ENCODE measurements around the gene TTC27.
"Not testable (repeated sequence)": the region's sequence is repeated elsewhere in the genome, so short reads cannot be mapped to it uniquely, and the experiment has no call there.

Gene TTC27

DNA sequence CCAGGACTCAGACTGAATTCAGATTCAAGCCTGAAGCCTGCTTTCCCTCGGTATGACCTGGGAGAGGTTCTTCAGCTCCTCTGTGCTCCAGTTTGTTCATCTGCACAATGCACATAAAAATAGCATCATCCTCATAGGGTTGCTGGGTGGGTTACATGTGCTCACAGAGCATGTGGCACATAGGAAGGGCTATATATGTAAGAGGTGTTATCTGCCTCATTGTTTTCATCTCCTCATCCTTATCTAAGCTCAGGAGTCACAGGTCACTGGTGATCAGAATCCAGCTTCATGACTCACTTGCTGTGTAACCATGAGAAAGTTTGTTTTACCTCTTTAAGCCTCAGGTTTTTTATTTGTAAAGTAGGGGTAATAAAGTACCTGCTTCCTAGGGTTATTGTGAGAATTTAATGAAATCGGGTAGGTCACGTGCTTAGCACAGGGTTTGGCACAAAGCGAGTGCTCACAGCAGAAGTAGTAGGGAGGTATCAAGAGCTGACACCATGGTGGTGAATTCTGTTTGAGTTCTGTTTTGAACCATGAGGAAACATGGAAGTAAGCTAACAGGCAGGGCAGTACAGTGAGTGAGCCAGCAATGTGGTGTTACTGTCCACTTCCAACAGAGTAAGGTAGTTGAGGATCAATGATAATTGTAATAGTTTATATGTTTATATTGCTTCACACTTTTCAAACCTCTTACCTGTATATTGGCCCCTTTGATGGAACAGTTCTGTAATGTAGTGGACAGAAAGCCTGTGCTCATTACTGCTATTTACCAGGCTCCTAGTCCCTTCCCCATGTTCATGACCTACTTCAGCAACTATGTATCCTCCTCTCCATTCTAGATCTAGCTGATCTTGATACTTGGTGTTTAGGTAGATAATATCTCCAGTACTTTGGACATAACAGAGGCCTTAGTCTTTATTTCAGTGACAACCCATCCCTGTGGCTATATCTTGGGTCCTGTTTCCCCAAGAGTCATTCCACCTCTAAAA is 177.6 kb downstream of the TTC27 start:
- DNase-seq, result no peak

DNA sequence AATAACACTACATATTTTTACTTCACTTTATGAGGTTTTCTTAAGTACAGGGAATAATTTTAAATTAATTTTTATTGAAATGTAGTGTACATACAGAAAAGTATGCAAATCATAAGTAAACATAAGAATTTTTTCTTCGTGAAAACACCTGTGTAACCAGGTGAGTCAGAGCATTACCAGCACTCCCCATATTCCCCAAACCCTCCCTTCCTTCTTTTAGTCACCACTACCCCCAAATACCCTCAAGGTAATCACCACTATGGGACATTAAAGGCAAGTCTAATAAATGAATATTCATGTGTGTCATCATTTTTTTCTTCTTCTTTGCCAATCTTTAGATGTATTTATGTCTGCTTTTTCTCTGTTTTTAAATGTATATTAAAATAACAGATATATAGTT is 179.0 kb downstream of the TTC27 start:
- no peak for DNase-seq

DNA sequence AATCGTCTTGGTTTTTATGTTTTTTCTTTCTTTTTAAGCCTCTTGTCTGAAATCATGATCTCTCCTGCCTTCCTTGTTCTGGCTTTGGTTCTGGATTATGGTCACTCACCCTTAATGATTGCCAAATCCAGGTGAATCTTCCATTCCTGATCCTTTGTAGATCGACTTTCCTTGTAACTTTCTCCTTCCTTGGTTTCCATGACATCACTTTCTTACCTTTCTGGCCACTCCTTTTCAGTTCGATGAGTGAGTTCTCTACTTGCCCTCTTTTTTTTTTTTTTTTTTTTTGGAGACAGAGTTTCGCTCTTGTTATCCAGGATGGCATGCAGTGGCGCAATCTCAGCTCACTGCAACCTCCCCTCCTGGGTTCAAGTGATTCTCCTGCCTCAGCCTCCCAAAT is 179.8 kb downstream of the TTC27 start:
- DNase-seq, result no peak

DNA sequence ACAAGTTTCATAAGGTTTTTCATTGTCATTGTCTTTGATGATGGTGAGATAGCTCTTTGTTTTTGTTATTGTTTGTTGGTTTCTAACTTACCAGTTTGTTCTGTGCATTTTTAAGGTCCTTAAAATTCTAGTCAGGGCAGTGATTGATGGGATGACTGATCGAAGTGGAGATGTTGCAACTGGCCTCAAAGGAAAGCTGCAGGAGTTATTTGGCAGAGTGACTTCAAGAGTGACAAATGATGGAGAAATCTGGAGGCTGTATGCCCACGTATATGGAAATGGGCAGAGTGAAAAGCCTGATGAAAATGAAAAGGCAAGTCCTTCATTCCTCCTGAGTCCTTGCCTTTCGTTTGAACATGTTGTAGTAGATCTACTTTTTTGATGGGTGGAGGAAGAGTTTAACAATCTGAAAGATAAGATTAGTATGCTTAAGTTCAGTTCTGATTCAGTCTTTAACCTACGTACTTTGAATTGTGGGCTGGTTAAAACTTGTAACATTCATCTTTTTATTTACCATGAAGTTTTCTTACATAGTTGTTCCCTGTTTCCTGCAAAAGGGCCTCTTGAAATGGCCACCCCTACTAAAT is 183.2 kb downstream of the TTC27 start:
- no peak for DNase-seq

DNA sequence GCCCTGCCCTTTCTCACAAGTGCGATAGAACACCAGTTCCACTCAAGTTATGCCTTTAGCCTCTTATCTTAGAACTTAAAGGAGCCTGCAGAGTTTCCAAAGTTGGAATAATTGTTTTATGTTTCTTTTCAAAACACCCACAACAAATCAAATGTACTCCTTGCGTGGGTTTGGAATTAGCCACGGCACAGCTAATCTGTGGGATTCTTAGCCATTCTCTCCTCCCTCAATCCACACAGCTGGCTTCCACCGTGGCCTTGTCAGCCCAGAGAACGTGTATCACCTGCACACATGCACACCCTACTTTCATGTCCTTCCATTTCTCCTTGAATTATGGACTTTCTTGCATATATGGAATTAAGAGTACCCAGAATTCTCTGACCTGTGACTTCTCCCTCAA is 183.8 kb downstream of the TTC27 start:
- no peak for DNase-seq

DNA sequence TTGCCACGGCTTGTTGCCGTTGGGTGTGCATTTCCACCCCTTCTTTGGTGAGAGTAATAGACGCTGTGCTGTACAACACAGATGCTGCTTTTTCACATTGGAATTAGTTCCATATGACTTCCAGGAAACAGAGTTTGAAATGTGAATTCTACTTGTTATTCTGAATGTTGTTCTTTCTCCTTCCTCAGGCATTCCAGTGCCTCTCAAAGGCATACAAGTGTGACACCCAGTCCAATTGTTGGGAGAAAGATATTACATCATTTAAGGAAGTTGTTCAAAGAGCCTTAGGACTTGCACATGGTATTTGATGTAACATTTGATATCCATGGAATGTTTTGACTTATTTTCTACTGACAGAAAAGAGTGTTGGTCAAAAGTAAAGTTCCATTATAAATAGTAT is 184.5 kb downstream of the TTC27 start:
- no peak for DNase-seq

DNA sequence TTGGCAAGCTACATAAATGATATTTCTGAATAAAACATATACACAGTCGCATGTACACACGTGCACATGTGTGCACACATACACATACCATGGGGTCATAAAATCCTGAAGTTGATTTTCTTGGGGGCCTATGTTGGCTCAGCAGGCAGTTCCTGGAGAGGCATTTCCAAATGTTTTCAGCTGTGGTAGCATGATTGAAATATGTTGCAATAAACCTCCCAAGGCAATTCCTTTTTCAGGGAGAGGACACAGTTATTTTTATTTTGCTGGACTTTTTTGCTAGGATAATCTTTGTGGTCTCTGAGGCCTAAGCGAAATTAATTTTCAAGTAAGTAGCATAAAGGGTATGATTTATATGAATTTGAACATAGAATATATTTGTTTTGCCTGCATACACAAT is 192.2 kb downstream of the TTC27 start:
- no peak for DNase-seq

DNA sequence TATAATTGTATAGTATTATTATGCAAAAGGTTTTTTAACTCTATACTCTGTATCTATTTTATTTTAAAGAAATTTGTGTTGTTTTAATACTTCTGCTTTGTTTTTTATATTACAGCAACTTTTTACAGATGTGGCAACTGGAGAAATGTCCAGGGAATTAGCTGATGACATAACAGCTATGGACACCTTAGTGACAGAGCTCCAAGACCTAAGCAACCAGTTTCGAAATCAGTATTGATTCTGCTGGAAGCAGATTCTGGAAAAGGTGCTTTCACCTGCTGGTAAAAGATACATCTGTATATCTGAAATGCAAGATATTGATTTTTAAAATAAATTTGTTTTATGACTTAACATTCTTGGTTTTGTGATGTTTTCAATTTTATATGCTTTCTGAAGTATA is 192.9 kb downstream of the TTC27 start:
- DNase-seq, result no peak

DNA sequence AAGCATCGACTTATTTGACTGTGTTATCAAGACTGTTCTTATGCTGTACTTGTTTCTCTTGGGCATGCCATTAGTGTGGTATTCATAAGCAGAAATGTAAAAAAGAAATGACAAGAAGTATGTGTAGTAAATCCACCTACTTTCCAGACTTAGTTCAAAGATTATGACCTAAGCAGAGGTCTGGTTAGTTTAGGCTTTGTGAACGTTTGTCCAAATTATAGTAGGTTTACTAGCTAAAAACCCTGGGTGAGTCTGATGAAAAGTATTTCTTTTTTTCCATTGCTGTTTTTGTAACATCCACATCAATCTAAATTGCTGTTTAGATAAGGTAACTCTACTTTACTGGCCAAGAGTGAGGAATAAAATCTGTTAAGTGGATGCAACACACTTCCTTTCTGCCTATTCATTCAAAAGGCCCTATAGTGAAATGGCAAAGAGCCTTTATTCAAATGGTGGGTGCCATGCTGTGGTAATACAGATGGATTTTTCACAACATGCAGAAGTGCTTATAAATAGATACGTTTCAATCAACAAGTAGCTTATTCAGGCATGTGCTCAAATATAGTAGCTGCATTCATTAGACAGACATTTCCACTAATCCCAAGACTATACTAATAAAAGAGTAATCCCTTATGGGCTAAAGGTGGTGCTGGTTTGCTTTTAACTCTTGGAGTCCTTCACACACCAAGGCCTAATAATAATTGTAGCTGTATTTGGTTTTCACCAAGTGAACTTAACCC is 196.4 kb downstream of the TTC27 start:
- DNase-seq, result no peak

DNA sequence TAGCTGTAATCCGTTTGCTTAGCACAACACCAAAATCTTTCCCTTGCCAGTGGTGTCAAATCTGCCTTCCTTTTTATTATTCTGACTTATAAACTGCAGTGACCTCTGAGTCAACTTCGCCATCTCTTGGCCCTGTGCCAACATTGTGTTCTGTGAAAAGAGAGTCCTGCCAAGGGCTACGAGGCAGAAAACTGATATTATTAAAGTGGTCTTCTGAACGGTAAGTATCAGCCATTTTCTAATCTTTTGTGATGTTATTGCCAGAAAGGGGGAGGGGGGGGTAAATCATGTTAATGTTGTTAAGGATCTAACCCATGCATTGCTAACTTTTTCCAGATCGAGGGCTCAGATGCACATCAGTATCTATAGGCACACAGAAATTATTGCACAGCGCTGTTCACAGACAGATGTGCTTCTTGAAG is 197.5 kb downstream of the TTC27 start:
- peak in 37 of 56 donors; percentile 0 to 73 (median 21) for DNase-seq

DNA sequence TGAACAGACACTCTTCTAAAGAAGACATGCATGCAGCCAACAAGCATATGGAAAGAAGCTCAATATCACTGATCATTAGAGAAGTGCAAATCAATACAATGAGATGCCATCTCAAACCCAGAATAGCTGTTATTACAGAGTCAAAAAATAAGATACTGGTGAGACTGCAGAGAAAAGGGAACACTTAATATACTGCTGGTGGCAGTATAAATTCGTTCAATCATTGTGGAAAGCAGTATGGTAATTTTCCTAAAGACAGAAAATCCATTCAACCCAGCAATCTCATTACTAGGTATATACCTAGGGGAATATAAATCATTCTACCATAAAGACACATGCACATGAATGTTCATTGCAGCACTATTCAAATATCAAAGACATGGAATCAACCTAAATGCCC is 202.3 kb downstream of the TTC27 start:
- no peak for DNase-seq

DNA sequence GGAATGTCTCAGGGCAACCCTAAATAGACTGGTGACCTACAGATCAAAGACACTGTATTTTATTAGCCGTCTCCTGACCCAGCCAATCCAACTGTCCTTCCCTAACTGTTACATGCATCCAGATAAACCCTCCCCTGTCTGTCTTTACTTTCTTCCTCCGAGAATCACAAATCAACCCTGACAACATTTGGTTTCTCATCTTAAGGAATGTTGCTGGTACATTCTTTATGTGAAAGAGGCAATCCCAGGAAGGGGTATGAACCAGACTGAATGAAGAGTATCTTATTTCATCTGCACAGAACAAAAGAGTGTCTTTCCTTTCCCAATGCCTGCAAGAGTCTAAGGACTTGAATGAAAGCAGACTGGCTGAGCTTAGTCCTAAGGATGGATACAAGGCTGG is 205.0 kb downstream of the TTC27 start:
- DNase-seq, result no peak

DNA sequence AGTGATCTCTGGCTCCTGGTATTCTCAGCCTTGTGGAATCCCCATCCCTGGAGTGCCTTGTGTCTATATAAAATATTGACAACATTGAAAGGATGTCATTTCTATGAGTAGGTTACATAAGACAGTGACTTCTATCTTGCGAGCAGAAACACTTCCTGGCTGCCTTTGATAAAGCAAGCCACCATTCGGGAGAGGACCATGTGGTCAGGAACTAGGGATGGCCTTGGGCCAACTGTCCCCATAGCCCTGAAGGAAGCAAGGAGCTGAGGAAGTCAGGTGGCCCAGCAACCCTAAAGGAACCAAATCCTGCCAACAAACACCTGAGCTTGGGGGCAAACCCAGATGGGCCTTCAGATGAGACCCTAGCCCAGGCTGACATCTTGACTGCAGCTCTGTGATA is 205.9 kb downstream of the TTC27 start:
- DNase-seq, result no peak

DNA sequence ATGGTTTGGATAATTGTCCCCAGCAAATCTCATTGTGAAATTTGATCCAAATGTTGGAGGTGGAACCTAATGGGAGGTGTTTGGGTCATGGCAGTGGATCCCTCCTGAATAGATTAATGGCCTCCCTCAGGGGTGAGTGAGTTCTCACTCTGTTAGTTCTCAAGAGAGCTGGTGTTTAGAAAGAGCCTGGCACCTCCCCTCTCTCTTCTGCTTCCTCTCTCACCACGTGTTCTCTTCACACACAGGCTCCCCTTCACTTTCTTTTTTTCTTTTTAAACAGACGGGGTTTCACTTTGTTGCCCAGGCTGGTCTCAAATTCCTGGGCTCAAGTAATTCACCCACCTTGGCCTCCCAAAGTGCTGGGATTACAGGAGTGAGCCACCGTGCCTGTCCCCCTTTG is 207.3 kb downstream of the TTC27 start:
- DNase-seq, result no peak

DNA sequence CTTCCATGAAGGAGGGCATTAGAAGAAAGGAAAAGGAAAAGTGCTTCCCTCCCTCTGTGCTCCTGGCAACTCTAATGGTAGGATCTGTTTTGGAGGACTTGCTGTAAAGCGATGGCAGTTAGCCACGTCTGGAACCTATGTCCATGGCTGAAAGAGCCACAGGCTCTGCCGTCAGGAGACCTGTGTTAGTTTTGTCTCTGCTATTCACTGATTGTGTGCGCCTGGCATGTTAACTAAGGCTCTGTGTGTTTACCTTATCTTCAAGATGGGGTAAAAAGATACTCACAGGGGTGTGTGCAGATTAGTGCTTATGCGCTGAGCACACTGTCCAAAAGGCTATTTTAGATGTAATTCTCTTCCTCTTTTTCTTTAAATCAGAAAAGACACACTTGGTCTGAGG is 209.1 kb downstream of the TTC27 start:
- no peak for DNase-seq

DNA sequence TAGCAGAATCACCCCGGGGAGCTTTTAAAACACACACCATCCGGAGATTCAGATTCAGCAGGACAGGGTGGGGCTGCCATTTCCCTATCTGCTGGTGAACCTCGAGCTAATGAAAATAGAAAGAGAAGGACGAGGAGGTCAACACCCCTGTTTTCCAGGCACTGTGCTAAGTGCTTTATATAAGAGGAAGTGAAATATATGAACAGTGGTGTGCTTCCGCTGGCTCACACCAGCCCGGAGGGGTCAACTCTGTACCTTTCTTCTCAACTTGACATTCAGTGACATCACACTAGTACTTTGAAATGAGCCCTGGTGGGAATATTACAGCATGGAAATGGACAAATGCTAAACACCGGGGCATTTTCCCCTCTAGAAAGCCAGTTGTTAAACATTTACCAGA is 210.6 kb downstream of the TTC27 start:
- DNase-seq, result no peak

DNA sequence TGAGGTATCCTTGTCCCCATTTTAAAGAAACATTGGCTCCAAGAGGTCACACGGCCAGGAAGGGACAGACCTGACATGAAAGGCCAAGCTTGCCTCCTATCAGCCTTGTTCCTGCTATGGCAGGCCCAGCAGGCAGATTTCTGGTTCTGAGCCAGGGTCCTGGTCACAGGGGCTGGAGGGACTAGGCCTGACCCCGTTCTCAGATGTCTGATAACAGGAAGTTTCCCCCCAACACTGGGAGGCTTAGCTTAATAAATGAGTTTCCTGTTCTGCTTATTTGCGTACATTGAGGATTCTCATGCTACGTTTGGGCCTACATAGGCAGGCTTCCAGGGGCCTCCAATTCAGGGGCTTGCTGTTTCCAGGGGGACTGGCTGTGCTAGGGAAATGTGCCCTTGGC is 211.1 kb downstream of the TTC27 start:
- DNase-seq, result no peak

DNA sequence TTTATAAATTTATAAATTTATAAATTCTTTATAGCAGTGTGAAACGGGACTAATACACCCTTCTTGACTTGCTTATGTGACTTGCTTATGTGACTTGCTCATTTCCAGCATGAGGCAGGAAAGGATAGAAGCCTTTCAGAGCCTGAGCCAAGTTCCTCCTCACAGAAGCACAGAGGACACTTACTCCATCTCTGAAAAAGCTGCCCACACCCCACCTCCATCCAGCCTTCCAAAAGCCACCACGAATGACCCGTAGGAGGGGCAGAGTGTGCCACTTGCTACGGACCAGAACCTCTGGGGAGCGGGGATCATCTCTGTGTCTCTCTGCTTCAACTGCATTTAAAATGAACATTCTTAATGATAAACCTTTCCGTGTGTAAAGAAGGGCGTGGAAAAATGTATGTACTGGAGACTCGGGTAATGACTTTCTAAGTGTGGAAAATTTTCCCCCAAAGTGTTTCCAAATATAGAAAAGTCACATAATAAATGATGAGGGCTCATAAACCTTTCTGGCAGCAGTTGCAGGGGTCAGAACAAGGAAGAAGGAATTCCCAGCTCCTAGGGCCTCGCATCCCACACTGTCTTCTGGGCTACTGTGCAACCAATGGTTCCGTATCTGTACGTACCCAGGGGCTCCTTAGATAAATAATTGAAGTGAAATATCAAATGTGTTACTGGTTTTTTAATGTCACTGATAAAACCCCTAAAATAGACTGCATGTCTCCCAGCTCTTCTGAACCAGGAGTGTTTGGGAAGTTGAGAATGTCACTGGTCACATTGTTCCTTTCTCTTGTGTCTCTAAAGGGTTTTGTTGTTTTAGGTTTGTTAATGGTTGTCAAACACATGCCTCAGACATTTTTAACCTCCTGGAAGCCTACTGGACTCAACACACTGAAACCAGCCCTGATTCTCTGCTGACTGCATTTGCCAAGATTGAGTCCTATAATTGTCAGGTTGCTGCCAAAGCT is 214.4 kb downstream of the TTC27 start:
- DNase-seq, result no peak

DNA sequence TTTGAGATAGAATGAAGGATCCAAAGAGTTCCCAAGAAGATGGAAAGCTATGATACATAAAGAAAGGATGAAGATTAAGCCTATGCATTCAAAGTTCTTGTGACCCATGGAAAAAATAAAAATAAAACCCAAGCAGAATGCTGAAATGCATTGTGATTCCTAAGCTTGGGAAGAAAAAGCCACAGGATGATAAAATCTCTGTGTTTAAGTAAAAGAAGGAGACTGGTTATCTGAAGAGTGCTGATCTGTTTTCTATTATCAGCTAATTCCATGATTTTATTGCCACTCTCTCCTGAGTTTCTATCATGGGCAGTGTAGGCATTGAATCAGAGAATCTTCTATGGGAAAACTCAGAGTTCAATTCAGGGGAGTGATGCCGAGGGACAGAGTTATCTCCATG is 215.8 kb downstream of the TTC27 start:
- no peak for DNase-seq

DNA sequence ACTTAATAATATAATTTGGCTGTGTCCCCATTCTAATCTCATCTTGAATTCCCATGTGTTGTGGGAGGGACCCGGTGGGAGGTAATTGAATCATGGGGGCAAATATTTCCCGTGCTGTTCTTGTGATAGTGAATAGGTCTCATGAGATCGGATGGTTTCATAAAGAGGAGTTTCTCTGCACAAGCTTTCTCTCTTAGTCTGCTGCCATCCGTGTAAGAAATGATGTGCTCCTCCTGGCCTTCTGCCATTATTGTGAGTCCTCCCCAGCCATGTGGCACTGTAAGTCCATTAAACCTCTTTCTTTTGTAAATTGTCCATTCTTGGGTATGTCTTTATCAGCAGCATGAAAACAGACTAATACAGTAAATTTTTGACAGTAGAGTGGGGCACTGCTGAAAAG is 216.4 kb downstream of the TTC27 start:
- DNase-seq, result no peak

DNA sequence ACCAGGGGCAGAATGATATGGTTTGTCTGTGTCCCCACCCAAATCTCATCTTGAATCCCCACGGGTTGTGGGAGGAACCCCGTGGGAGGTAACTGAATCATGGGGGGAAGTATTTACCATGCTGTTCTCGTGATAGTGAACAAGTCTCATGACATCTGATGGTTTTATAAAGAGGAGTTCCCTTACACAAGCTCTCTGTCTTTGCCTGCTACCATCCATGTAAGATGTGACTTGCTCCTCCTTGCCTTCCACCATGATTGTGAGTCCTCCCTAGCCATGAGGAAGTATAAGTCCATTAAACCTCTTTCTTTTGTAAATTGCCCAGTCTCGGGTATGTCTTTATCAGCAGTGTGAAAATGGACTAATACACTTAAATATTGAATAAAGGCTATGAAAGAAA is 218.4 kb downstream of the TTC27 start:
- not testable (repeated sequence) for DNase-seq

All from nucleus accumbens (tissue), 56 donors.